GM10248 (cell line): Measurements from ENCODE around the gene SMAD3.

Source experiments
- CTCF ChIA-PET: fragments of 300-600 bp; sonication (Branson Sonifier 250); formaldehyde crosslinking; extraction: SDS; loops from one replicate; lab custom pipeline; 2021; ENCODE audit warnings: antibody characterized with exemption; lab: Yijun Ruan, JAX
- POLR2A ChIA-PET: fragments of 350-650 bp; sonication (Branson Sonifier 250); formaldehyde crosslinking; extraction: SDS; loops from one replicate; lab custom pipeline; 2020; ENCODE audit warnings: antibody characterized with exemption; lab: Yijun Ruan, JAX
- DNase-seq: peaks from one replicate; pipeline ENCODE4 v3.0.0; 2012; ENCODE audit errors: extremely low spot score
- TF ChIP-seq, protein P1 (sequence below): IDR thresholded peaks from 2 replicates; pipeline ENCODE4 v1.5.1; 2012; ENCODE audit warnings: mild to moderate bottlenecking, low read depth; ENCODE audit errors: extremely low read depth, missing control alignments, control extremely low read depth

SMAD3 gene

DNA sequence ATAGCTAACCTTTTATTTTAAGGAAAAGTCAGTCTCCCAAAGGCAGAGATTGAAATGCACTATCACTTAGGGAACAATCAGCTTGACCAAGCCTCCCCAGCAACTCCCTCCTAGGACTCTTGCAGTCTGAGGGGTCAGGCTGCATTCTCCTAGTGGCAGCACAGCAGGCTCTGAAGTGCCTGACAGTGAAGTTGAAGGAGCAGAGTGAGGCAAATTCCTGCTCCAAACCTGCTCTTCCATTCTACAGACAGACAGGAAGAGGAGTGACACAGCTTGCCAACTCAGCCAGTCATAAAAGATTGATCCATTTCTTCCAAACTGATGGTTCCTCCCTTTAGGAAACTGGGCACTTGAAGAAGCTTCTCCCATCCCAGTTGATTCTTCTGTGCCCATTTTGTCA lies 43.9 kb upstream of the SMAD3 start:
- POLR2A ChIA-PET: no interaction called here
- CTCF ChIA-PET: interaction anchor here (0.7 to 1.7 kb wide), 5 partner anchors 16 to 28 kb away, joined by 3 to 5 read pairs (median 3); no protein-coding TSS in a partner anchor
- TF ChIP-seq, protein P1, sequence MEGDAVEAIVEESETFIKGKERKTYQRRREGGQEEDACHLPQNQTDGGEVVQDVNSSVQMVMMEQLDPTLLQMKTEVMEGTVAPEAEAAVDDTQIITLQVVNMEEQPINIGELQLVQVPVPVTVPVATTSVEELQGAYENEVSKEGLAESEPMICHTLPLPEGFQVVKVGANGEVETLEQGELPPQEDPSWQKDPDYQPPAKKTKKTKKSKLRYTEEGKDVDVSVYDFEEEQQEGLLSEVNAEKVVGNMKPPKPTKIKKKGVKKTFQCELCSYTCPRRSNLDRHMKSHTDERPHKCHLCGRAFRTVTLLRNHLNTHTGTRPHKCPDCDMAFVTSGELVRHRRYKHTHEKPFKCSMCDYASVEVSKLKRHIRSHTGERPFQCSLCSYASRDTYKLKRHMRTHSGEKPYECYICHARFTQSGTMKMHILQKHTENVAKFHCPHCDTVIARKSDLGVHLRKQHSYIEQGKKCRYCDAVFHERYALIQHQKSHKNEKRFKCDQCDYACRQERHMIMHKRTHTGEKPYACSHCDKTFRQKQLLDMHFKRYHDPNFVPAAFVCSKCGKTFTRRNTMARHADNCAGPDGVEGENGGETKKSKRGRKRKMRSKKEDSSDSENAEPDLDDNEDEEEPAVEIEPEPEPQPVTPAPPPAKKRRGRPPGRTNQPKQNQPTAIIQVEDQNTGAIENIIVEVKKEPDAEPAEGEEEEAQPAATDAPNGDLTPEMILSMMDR: no peak
- DNase-seq: no peak

DNA sequence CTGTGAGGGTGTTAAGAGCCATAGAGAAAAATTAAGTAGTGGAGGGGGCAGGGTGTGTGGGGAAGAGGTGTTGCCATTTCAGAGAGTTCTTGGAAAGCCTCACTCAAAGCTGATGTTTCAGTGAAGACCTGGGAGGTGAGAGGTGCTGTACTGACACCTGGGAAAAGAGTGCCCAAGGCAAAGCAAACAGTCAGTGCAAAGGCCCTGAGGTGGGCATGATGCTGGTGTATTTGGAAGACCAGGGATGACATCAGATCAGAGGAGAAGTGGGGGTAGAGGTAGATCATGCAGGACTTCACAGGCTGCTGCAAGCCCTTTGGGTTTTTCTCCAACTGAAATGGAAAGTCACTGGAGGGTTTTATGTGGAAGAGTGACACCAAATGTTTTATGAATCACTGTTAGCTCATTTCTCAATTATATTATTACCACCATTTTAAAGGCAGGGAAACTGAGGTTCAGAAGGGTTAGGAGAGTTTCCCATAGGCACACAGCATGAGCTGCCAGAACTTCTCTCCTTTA lies 42.8 kb upstream of the SMAD3 start:
- TF ChIP-seq, protein P1: no peak
- CTCF ChIA-PET: interaction anchor here (1.0 to 1.7 kb wide), 6 partner anchors 15 to 76 kb away, joined by 3 to 5 read pairs (median 3); no protein-coding TSS in a partner anchor
- POLR2A ChIA-PET: no interaction called here
- DNase-seq: no peak

DNA sequence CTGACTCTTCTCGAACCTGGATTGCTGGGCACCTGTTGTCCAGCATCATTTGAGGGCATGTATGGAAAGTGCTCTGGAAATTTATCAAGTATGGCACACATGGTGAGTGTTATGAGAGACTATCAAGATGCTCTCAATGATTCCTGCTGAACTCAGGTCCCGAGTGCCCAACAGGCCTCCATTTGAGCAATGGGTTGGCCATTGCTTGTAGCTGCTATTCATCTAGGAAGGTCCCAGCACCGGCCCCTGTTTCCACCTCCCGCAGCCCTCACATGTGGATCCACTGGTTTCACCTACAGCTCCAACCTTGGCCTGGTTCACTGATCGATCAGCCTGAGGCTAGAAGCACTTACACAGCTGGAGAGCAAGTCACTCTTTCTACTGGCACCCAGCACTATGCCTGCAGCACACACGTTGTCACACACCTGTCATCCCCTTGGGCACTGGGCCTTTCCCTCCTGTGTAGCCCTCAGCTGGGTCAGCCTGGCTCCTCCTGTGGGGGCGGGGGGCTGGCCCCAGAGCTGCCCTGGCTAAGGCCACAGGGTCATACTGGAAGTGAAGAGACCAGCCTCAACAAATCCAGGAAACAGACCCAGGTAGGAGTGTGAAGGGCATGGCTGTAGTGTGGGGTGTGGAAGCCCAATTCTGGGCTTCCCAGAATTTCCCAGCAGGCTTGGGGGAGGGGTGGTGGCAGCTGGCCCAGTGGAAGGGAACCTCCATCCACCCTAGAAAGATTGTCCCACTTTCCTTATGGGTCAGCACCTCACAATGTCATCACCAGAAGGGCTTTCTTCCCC lies 41.7 kb upstream of the SMAD3 start:
- ChIA-PET POLR2A (no interaction called here), CTCF (interaction anchor here (1.5 kb wide), 2 partner anchors 20 to 77 kb away, joined by 3 to 4 read pairs; no protein-coding TSS in a partner anchor)
- TF ChIP-seq, protein P1: no peak
- DNase-seq: no peak

DNA sequence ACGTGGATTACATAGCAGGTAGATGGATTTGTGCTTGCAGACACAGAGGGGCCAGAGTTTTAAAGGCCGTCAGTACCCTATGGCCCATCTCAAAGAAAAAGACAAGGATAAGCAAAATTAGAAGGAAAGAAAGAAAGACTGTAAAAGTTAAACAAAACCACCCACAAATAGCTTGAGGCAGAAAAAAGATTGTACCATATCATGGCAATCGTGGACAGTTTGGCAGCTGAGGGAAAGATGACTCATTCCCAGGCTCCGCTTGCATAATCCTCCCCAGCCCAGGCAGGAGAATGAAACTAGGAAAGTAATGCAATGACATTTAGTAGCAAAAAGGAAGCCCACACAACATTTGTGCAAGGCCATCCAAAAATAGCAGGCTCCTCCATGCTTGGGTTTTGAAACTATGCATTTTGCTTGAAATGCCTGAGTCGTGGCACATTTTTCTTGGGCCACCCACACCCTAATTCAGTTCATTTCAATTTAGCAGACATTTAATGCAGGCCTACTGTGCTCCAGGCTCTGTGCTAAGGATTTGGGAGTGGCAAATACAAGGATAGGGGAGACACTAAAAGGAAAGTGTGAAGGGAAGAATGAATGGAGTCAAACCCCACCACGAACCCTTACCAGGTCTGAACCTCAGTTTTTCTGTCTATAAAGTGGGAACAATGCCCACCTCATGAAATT lies 40.9 kb upstream of the SMAD3 start:
- TF ChIP-seq, protein P1: no peak
- ChIA-PET POLR2A (no interaction called here), CTCF (interaction anchor here (1.5 kb wide), 2 partner anchors 21 to 78 kb away, joined by 3 to 4 read pairs; no protein-coding TSS in a partner anchor)
- no peak for DNase-seq

DNA sequence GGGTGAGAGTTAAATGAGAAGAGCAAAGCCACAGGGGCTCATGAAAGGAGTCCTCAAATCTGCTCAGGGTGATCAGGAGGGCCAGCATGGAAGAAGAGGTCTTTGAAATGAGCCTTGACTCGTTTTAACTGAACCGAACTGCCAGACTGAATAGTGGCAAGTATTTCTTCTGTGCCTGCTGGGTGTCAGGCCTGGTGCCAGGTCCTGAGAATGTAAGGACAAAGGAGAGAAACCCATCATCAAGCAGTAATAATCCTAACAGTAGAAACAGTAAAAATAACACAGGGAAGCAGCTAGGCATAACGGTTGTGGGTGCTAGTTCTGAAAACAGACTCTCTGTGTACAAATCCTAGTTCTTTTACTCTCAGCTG lies 40.4 kb upstream of the SMAD3 start:
- POLR2A ChIA-PET: no interaction called here
- CTCF ChIA-PET: no interaction called here
- TF ChIP-seq, protein P1: no peak
- DNase-seq: no peak
